Spleen (tissue), 11 donors: ENCODE results near the gene ITPR2. TPM values are rescaled to one million over a fixed set of nuclear protein-coding genes. Genes with fewer than 3 reads are reported as not detected.
A peak's percentile ranks its signal among the peaks of the same experiment; 100 is the strongest.

Experiments used
- DNase-seq: peaks from one replicate; pipeline ENCODE4 v3.0.0-alpha.2; 2020
- H3K27ac ChIP-seq, 8 donors: fragments of 200-600 bp; sonication (generic) in 7 of 8; 1 replicate in 4 of 8; 2 replicates in 4 of 8; pipeline versions ENCODE4 v1.5.0 to v1.8.0; 2016 to 2021; ENCODE audit warnings: inconsistent platforms in 4 of 8, mild to moderate bottlenecking in 4 of 8, moderate library complexity in 1 of 8
- H3K27me3 ChIP-seq, 7 donors: fragments of 200-600 bp; sonication (generic) in 6 of 7; replicated peaks in 1 of 7; 1 replicate in 4 of 7; 2 replicates in 3 of 7; pipeline versions ENCODE4 v1.5.0 to v1.8.0; 2016 to 2021; ENCODE audit warnings: inconsistent platforms in 3 of 7, mild to moderate bottlenecking in 1 of 7
- H3K36me3 ChIP-seq, 6 donors: fragments of 200-600 bp; sonication (generic) in 5 of 6; 1 replicate in 4 of 6; 2 replicates in 2 of 6; pipeline versions ENCODE4 v1.5.0 to v1.8.0; 2016 to 2021; ENCODE audit warnings: inconsistent platforms in 2 of 6
- H3K4me1 ChIP-seq, 6 donors: fragments of 200-600 bp; sonication (generic) in 5 of 6; 1 replicate in 3 of 6; 2 replicates in 3 of 6; pipeline versions ENCODE4 v1.5.0 to v1.8.0; 2016 to 2021; ENCODE audit warnings: inconsistent platforms in 3 of 6
- H3K4me3 ChIP-seq, 8 donors: fragments of 200-600 bp; sonication (generic) in 7 of 8; 1 replicate in 4 of 8; 2 replicates in 4 of 8; pipeline versions ENCODE4 v1.5.0 to v1.8.0; 2016 to 2021; ENCODE audit warnings: inconsistent platforms in 4 of 8, mild to moderate bottlenecking in 4 of 8, moderate library complexity in 2 of 8
- H3K9me3 ChIP-seq, 8 donors: fragments of 200-600 bp; sonication (generic) in 7 of 8; 1 replicate in 4 of 8; 2 replicates in 4 of 8; pipeline versions ENCODE4 v1.5.0 to v1.8.0; 2016 to 2021; ENCODE audit warnings: inconsistent platforms in 4 of 8
- CTCF ChIP-seq, 11 experiments: fragments of 200-600 bp in 7 of 11; fragments of 450-650 bp in 4 of 11; sonication (generic) in 4 of 11; IDR thresholded peaks in 8 of 11; conservative IDR thresholded peaks in 3 of 11; 1 replicate in 7 of 11; 2 replicates in 4 of 11; pipeline versions ENCODE4 v1.4.0 to v1.8.0; 2016 to 2021; ENCODE audit warnings: antibody characterized with exemption in 11 of 11, inconsistent platforms in 4 of 11, mild to moderate bottlenecking in 1 of 11
- POLR2A ChIP-seq, 3 donors: fragments of 450-650 bp; IDR thresholded peaks; one replicate each; pipeline ENCODE4 v1.5.1; 2017; ENCODE audit warnings: antibody characterized with exemption in 3 of 3, mild to moderate bottlenecking in 1 of 3
- POLR2AphosphoS5 ChIP-seq, 3 donors: sonication (generic); formaldehyde crosslinking; IDR thresholded peaks; one replicate each; pipeline ENCODE4 v1.5.1; 2017; ENCODE audit warnings: antibody characterized with exemption in 3 of 3
- WGBS, 5 donors: extraction: QIAGEN DNeasy Blood & Tissue Kit in 3 of 5; methylation state at CpG; one replicate each; pipeline versions ENCODE4 v1.1.5 to v1.1.7; 2013 to 2018; 5-methylcytosine and 5-hydroxymethylcytosine counted together
- intact Hi-C: fragments of 100-400 bp; cut with DNase I; formaldehyde crosslinking; loops from one replicate; pipeline ENCODE4 v1.15.0; 2023; ENCODE audit warnings: low total_unique reads
- polyA plus RNA-seq, 3 donors: library from polyadenylated mRNA; stranded (reverse); fragments of 200-250 nt; gene quantifications; one replicate each; pipeline ENCODE4 v1.2.1, GENCODE V29; 2013
- total RNA-seq, 7 donors: library from RNA; depleted of rRNA in 3 of 7; stranded (reverse); fragments of >200 nt in 3 of 7; fragmentation: NEBNext Ultra II Directional in 4 of 7; extraction: Animal tissue kit (Norgen Biotek cat#: 25700) in 4 of 7; gene quantifications; one replicate each; pipeline versions ENCODE4 v1.1.0 to v1.2.1, GENCODE V29; 2016 to 2021
- donor health status: healthy with polysubstance abuse.
- donor health status: DM: no; HTN: no; CAD: no; lungs with moderate emphysema.
- donor health status: DM: no; HTN: no; CAD: no.
- donor health status: Bipolar disorder and iron deficiency.
- donor health status: healthy.
- donor health status: DM: no; HTN: no; CAD: no.
- donor health status: DM: yes; HTN: yes; CAD: no.

ITPR2 gene
- total and polyA plus RNA-seq, 10 donors: 3.2 to 105 (median 60.4) TPM

DNA sequence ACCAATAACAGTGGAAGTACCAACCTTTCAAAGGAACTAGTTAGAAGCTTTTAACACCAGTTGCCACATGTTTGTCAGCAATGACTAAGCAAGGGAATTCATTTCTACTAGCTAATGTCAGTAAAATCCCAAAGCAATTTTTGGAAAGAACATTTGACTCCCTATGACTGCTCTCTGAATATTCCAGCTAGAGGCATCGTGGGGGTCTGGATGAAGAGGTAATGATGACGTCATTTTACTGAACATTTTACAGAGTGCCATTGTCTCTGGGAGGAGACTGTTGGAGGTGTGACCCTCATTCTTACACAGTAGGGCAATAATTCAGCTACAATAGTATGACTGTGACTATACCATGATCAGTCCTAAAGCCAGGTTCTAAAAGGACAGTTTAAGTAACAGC lies 204.8 kb downstream of the ITPR2 start:
- no peaks in the 10 kb centered on the region for H3K27me3 ChIP-seq
- peaks cover 0 to 5% (median 0%) of the 10 kb centered on the region in 6 donors for H3K4me1 ChIP-seq
- H3K4me3 ChIP-seq: no peak overlapping the region
- no peak for DNase-seq
- intact Hi-C loops: no loop called here
- TF ChIP-seq POLR2AphosphoS5 (IDR thresholded peaks at IDR 0.05): no peak
- TF ChIP-seq CTCF (IDR thresholded peaks at IDR 0.05 in 8 of 11, conservative IDR thresholded peaks at IDR 0.05 in 3 of 11): no peak
- no peak for TF ChIP-seq POLR2A (IDR thresholded peaks at IDR 0.05)
- 78 to 91% (median 88%) methylated on average over 2 of the region's 2 CpGs for WGBS, 5 donors
- peak overlapping the region in 4 of 8 donors; percentile 6 to 53 (median 24) for H3K27ac ChIP-seq
- no peaks in the 10 kb centered on the region for H3K9me3 ChIP-seq
- H3K36me3 ChIP-seq: peaks cover 0 to 58% (median 12%) of the 10 kb centered on the region in 6 donors

DNA sequence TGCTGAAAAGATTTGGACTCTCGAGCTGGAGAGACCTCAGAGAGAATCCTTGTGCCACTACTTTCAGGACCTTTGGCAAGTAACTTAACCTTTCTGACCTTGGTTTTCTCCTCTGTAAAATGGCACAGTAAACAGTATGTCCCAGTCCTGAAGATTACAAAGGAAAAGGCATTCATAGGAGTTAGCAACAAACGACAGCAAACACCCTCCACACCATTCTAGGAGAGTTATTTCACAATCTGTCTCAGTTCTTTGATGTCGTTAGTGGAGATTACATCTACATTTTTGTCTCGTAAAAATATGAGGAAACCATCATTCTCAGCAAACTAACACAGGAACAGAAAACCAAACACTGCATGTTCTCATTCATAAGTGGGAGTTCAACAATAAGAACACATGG lies 205.7 kb downstream of the ITPR2 start:
- intact Hi-C loops: no loop called here
- TF ChIP-seq POLR2A (IDR thresholded peaks at IDR 0.05): no peak
- no peak for TF ChIP-seq CTCF (IDR thresholded peaks at IDR 0.05 in 8 of 11, conservative IDR thresholded peaks at IDR 0.05 in 3 of 11)
- no peak for TF ChIP-seq POLR2AphosphoS5 (IDR thresholded peaks at IDR 0.05)
- Histone ChIP-seq H3K4me3 (no peak overlapping the region), H3K27ac (peak overlapping the region in 6 of 8 donors; percentile 29 to 60 (median 47)), H3K9me3 (no peaks in the 10 kb centered on the region), H3K27me3 (no peaks in the 10 kb centered on the region), H3K36me3 (peaks cover 0 to 67% (median 14%) of the 10 kb centered on the region in 6 donors), H3K4me1 (peaks cover 0 to 5% (median 0%) of the 10 kb centered on the region in 6 donors)
- no peak for DNase-seq
- 58 to 78% (median 71%) methylated on average over 4 of the region's 4 CpGs for WGBS, 5 donors

- Histone ChIP-seq H3K4me3 (no peak overlapping the region), H3K27ac (no peak overlapping the region), H3K4me1 (no peaks in the 10 kb centered on the region), H3K36me3 (peaks cover 0 to 79% (median 26%) of the 10 kb centered on the region in 6 donors), H3K27me3 (no peaks in the 10 kb centered on the region), H3K9me3 (no peaks in the 10 kb centered on the region)
- DNase-seq: no peak
- WGBS, 5 donors: 84 to 92% (median 87%) methylated on average over 4 of the region's 4 CpGs
- intact Hi-C loops: no loop called here
- TF ChIP-seq POLR2A (IDR thresholded peaks at IDR 0.05): no peak
- no peak for TF ChIP-seq CTCF (IDR thresholded peaks at IDR 0.05 in 8 of 11, conservative IDR thresholded peaks at IDR 0.05 in 3 of 11)
- no peak for TF ChIP-seq POLR2AphosphoS5 (IDR thresholded peaks at IDR 0.05)
These were observed 209.9 kb downstream of the ITPR2 start for GRCh38 chr12:26623136-26623535.

DNA sequence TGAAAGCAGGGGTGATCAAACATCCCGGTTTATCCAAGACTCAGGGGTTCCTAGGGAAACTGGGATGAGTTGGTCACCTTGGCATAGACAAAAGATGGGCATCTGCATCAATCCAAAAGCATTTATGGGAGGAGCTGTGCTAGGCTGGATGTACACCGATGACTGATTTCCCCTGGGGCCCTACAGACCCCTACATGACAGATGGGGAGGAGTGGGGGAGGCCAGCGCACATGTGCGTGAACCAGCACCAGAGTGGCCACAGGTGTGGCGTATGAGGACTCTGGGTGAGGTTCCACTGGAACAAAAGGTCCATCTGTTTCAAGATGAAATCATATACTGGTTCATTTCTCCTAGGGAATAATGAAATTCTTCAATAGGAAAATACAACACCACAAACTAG lies 210.4 kb downstream of the ITPR2 start:
- peaks cover 0 to 73% (median 24%) of the 10 kb centered on the region in 6 donors for H3K36me3 ChIP-seq
- intact Hi-C loops: no loop called here
- 87 to 94% (median 91%) methylated on average over 5 of the region's 5 CpGs for WGBS, 5 donors

More for the DNA sequence above, 210.4 kb downstream of the ITPR2 start:
- no peak overlapping the region for H3K4me3 ChIP-seq
- no peak overlapping the region for H3K27ac ChIP-seq
- no peaks in the 10 kb centered on the region for H3K9me3 ChIP-seq
- DNase-seq: no peak
- TF ChIP-seq CTCF (IDR thresholded peaks at IDR 0.05 in 8 of 11, conservative IDR thresholded peaks at IDR 0.05 in 3 of 11) (no peak), POLR2AphosphoS5 (IDR thresholded peaks at IDR 0.05) (no peak), POLR2A (IDR thresholded peaks at IDR 0.05) (no peak)
- no peaks in the 10 kb centered on the region for H3K27me3 ChIP-seq
- no peaks in the 10 kb centered on the region for H3K4me1 ChIP-seq
